IgD-negative memory B cell (primary cell): ENCODE data around the gene SLC9A9. TPM values are rescaled to one million over a fixed set of nuclear protein-coding genes. Genes with fewer than 3 reads are reported as not detected.

Source experiments
- H3K27ac Mint-ChIP-seq, 3 donors: one replicate each; pipeline ENCODE4 v1.8.0; 2020 to 2022; ENCODE audit warnings: mild to moderate bottlenecking in 3 of 3, mixed read lengths in 3 of 3, moderate library complexity in 1 of 3
- H3K27me3 Mint-ChIP-seq: one replicate; pipeline ENCODE4 v1.8.0; 2021; ENCODE audit warnings: mixed read lengths
- H3K36me3 Mint-ChIP-seq: one replicate; pipeline ENCODE4 v1.8.0; 2020; ENCODE audit warnings: mild to moderate bottlenecking, mixed read lengths
- H3K4me1 Mint-ChIP-seq, 3 donors: one replicate each; pipeline ENCODE4 v1.8.0; 2020 to 2022; ENCODE audit warnings: mixed read lengths in 3 of 3, mild to moderate bottlenecking in 1 of 3
- H3K4me3 Mint-ChIP-seq, 4 donors: one replicate each; pipeline ENCODE4 v1.8.0; 2020 to 2022; ENCODE audit warnings: mild to moderate bottlenecking in 4 of 4, mixed read lengths in 4 of 4, moderate library complexity in 3 of 4
- H3K9me3 Mint-ChIP-seq, 3 donors: one replicate each; pipeline ENCODE4 v1.8.0; 2020 to 2021; ENCODE audit warnings: mixed read lengths in 3 of 3, mild to moderate bottlenecking in 1 of 3
- polyA plus RNA-seq: library from polyadenylated mRNA; unstranded; fragments of 300-500 nt; fragmentation: Illumina TruSeq; gene quantifications from one replicate; pipeline ENCODE4 v1.2.3, GENCODE V29; 2021

The SLC9A9 gene
- polyA plus RNA-seq, 1 donor from 2014 or later: 9.1 TPM

DNA sequence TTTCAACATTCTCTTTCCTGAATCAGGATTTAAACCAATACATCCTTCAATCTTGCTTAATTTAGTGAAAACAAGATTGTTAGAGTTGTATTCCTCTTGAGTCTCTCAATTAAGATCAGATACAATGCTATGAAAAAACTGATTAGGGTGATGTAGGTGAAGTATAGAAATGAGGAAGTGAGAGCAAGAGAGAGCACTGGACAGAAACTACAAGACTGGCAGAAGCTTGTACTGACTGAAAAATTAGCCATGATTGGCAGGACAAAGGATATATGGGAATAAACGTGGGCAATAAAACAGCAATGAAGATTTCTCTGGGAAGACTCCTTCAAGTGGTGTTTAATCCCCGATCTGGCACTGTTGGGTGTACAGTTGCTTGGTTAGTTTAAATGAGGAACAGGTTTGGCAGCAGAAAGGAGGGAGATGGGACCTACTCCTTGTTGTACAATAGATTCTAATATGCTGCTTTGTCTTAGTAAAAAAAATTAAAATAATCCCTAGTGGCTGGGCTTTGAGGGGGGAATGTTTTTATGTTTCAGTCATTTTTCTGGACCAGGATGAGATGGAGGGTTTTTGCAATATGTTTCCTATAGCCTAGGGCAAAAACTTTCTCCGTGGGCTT, 252.7 kb downstream of the SLC9A9 start:
- H3K4me1 Mint-ChIP-seq: peaks cover 6% of the 10 kb centered on the region in 3 donors
- H3K4me3 Mint-ChIP-seq: no peak overlapping the region
- H3K9me3 Mint-ChIP-seq: no peaks in the 10 kb centered on the region
- H3K27me3 Mint-ChIP-seq: no peaks in the 10 kb centered on the region
- no peak overlapping the region for H3K27ac Mint-ChIP-seq
- no peaks in the 10 kb centered on the region for H3K36me3 Mint-ChIP-seq

GRCh38 chr3:143594206-143594605, 254.1 kb downstream of the SLC9A9 start:
- Mint-ChIP-seq H3K4me3 (no peak overlapping the region), H3K27ac (no peak overlapping the region), H3K36me3 (no peaks in the 10 kb centered on the region)

DNA sequence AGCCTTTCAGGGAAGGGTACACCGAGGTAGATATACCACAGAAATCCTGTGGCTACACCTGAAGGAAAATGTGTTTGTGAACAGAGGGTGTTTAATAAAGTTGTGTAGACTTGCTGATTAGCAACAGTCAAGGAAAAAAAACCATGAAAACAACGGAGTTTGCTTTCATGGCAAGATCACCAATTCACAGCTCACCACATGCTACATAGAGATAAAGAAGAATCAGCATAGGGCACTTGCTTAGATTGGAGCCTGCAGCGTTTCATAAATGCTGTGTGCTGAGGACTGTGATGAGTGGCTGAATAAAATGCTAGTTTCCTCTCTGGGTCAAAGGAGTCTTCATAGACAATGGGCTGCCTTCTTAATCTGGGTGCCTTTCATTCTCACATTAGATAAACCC, 257.6 kb downstream of the SLC9A9 start:
- peaks cover 8% of the 10 kb centered on the region for H3K36me3 Mint-ChIP-seq
- no peaks in the 10 kb centered on the region for H3K9me3 Mint-ChIP-seq
- no peak overlapping the region for H3K4me3 Mint-ChIP-seq
- no peaks in the 10 kb centered on the region for H3K27me3 Mint-ChIP-seq
- H3K27ac Mint-ChIP-seq: no peak overlapping the region
- H3K4me1 Mint-ChIP-seq: peaks cover 6 to 14% (median 10%) of the 10 kb centered on the region in 3 donors

More at GRCh38 chr3:143594206-143594605, 254.1 kb downstream of the SLC9A9 start:
- Mint-ChIP-seq H3K27me3 (no peaks in the 10 kb centered on the region), H3K4me1 (peaks cover 5 to 6% (median 6%) of the 10 kb centered on the region in 3 donors), H3K9me3 (no peaks in the 10 kb centered on the region)

DNA sequence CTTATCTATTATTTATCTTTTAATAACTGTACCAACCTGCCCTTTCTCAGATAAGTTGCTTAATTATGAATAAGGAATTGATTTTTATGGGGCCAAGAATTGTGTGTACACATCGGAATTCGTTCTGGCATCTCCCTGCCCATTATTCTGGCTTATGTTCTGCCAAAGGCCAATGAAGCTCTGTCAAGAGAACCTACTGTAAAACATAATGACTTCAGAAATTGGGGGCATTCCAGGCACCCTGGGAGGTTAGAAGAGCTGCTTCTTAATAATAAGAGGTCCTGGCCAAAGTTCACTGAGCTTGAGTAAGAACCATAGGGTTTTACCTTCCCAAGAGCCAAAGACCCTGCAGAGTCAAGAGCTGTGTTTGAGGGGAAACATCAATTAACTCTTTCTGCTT, 261.7 kb downstream of the SLC9A9 start:
- no peaks in the 10 kb centered on the region for H3K9me3 Mint-ChIP-seq
- peaks cover 2 to 17% (median 12%) of the 10 kb centered on the region in 3 donors for H3K4me1 Mint-ChIP-seq
- no peak overlapping the region for H3K27ac Mint-ChIP-seq
- peaks cover 10% of the 10 kb centered on the region for H3K36me3 Mint-ChIP-seq
- no peaks in the 10 kb centered on the region for H3K27me3 Mint-ChIP-seq
- H3K4me3 Mint-ChIP-seq: no peak overlapping the region

DNA sequence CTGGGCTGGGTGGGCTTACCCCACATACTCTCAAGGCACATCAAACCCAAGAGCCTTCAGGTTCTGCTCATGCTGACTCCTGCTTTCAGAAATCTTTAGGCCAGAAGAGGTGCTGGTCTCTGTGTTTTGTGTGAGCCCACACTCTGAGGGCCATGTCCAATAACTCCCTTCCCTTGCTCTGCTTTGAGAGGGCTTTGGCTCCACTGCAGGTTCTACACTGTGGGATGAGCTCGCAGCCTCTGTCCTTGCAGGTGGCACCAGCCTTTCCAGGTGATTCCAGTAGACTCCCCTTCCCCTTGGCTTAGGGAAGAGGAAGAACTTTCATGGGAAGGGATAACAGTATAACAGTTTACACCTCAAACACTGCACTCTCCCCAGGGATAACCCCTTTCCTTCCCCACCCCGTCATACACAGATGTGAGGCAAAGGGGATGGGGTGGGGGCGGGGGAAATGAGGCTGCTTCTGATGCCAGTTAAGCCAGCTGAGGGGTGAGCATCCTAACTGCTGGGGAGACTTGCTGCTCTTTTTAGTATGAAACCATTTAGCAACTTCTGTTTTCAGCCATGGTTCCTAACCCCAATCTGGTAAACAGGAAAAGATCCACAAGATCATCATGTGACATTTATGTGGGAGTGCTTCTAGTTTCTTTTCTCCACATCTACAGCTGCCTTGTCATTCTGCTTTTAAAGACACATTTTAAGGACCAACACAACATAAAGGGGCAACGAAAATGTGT, 262.4 kb downstream of the SLC9A9 start:
- Mint-ChIP-seq H3K4me1 (peaks cover 2 to 17% (median 15%) of the 10 kb centered on the region in 3 donors), H3K27ac (peak overlapping the region in 1 of 3 donors; percentile 13), H3K9me3 (no peaks in the 10 kb centered on the region), H3K4me3 (no peak overlapping the region), H3K36me3 (peaks cover 10% of the 10 kb centered on the region), H3K27me3 (no peaks in the 10 kb centered on the region)

DNA sequence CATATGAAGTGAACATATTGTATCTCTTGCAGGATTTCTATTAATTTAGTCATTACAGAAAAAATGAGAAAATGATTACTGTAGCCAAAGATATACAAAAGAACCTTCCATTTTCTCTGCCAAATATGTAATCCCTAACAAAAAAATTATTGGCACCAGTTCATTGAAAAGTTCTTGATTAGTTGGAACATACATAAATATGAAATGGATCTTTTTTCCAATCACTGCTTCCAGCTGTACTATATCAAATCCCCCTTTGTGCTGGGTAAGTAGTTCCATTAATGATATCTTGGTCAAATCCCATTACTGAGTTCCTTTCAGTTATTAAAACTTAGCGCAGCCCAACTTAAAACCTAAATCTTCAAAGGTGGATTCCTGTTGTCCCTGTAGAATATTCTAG, 263.8 kb downstream of the SLC9A9 start:
- peak overlapping the region in 1 of 4 donors; percentile 30 for H3K4me3 Mint-ChIP-seq
- H3K27ac Mint-ChIP-seq: no peak overlapping the region
- peaks cover 2 to 17% (median 15%) of the 10 kb centered on the region in 3 donors for H3K4me1 Mint-ChIP-seq
- no peaks in the 10 kb centered on the region for H3K27me3 Mint-ChIP-seq
- peaks cover 10% of the 10 kb centered on the region for H3K36me3 Mint-ChIP-seq
- no peaks in the 10 kb centered on the region for H3K9me3 Mint-ChIP-seq

DNA sequence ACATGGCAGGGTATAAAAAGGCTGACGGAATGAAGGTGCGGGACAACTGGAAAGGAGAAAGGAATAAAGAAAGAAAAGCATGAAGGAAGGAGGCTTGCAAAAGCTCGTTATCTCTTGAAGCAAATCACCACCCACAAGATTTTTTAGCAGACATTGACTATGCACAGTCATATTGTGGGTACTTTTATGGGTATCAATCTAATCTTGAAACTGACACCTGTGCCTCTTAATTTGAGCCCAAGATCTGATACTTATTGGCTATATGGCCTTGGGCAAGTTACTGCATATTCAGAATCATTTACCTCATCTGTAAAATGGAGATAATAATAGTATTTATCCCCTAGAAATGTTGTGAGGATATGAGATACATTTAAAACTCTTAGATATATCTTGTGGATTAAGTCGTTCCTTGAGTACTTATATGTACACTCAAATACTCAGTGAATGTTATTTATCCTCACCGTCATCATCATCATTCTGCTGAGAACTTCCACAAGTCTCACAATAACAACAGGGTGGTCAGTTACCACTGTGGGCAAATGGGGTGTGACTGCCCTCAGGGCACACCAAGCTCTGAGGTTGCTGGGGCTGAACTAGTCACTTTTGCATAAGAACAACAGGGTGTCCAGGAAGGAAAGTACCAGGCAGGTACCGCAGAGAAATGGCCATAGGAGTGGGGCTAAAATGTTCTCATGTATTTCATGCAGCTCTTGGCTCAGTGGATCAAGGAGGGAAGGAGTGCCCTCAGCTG, 266.1 kb downstream of the SLC9A9 start:
- peaks cover 7% of the 10 kb centered on the region for H3K36me3 Mint-ChIP-seq
- H3K4me1 Mint-ChIP-seq: peaks cover 2 to 17% (median 15%) of the 10 kb centered on the region in 3 donors
- H3K9me3 Mint-ChIP-seq: no peaks in the 10 kb centered on the region
- H3K27me3 Mint-ChIP-seq: no peaks in the 10 kb centered on the region
- no peak overlapping the region for H3K4me3 Mint-ChIP-seq
- peak overlapping the region in 2 of 3 donors; percentile 7 to 28 for H3K27ac Mint-ChIP-seq

- peaks cover 9% of the 10 kb centered on the region for H3K36me3 Mint-ChIP-seq
Measured at GRCh38 chr3:143578810-143579435, 269.3 kb downstream of the SLC9A9 start.

GRCh38 chr3:143576568-143577270, 271.5 kb downstream of the SLC9A9 start:
- Mint-ChIP-seq H3K9me3 (no peaks in the 10 kb centered on the region), H3K27ac (peak overlapping the region in 1 of 3 donors; percentile 53), H3K4me3 (no peak overlapping the region), H3K36me3 (peaks cover 9% of the 10 kb centered on the region), H3K4me1 (peaks cover 2 to 3% (median 2%) of the 10 kb centered on the region in 3 donors), H3K27me3 (no peaks in the 10 kb centered on the region)

More at GRCh38 chr3:143578810-143579435, 269.3 kb downstream of the SLC9A9 start:
- no peak overlapping the region for H3K27ac Mint-ChIP-seq
- H3K4me3 Mint-ChIP-seq: no peak overlapping the region
- peaks cover 2 to 7% (median 7%) of the 10 kb centered on the region in 3 donors for H3K4me1 Mint-ChIP-seq
- no peaks in the 10 kb centered on the region for H3K27me3 Mint-ChIP-seq
- no peaks in the 10 kb centered on the region for H3K9me3 Mint-ChIP-seq

GRCh38 chr3:143574933-143575332, 273.3 kb downstream of the SLC9A9 start:
- H3K27ac Mint-ChIP-seq: no peak overlapping the region
- no peaks in the 10 kb centered on the region for H3K27me3 Mint-ChIP-seq
- H3K36me3 Mint-ChIP-seq: peaks cover 9% of the 10 kb centered on the region
- H3K4me1 Mint-ChIP-seq: peaks cover 0 to 2% (median 0%) of the 10 kb centered on the region in 3 donors
- no peaks in the 10 kb centered on the region for H3K9me3 Mint-ChIP-seq
- H3K4me3 Mint-ChIP-seq: no peak overlapping the region

DNA sequence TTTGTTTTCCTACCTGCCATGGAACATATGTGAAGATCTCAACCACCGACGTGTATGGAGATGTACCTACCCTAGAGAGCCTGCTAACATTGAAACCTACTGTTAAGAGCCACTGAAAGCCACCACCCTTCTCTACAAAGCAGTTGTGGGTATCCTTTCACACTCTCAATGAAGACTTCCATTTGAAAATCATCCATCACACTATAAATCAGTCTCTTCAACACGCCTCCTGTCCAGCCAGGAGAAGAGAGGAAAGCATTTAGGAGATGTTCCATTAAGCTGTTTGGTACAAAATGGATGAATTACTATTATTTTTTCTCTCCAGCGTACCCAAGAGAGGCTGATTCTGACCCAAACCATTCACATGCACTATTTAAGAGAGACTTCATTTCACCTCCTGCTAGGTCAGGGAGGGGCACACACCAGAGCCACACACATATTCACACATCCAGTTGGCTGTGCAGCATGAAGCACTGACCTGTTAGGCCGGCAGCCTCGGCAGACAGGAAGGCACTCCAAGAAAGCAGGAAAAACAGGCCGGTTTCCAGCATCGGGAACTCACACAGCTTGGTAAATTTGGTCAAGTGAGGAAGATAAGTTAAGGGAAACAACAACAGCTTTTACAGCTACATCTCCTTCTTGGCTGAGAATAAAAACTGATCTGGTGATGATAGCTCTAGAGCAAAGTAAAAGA, 274.5 kb downstream of the SLC9A9 start:
- Mint-ChIP-seq H3K36me3 (peaks cover 9% of the 10 kb centered on the region), H3K4me3 (no peak overlapping the region), H3K4me1 (peaks cover 0 to 2% (median 0%) of the 10 kb centered on the region in 3 donors), H3K9me3 (no peaks in the 10 kb centered on the region), H3K27me3 (no peaks in the 10 kb centered on the region), H3K27ac (no peak overlapping the region)

DNA sequence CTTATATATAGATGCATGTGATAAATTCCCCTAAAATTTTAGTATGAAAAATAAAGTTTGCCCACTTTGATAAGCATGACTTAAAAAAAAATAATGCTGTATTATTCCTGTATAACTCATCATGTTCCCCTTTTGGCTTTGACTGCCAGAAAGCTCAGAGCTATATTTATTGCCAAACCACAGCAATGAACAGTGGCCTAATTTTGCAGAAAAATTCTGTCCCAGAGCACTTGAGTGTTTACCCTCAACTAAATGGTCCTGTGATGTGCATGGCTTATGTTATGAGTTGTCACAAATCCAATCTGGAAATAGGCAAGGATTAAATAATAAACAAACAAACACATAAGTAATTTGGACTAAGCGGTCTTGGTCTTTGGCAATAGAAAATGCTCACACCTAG, 276.7 kb downstream of the SLC9A9 start:
- no peak overlapping the region for H3K27ac Mint-ChIP-seq
- H3K4me1 Mint-ChIP-seq: peaks cover 6 to 11% (median 6%) of the 10 kb centered on the region in 3 donors
- H3K9me3 Mint-ChIP-seq: no peaks in the 10 kb centered on the region
- peaks cover 7% of the 10 kb centered on the region for H3K36me3 Mint-ChIP-seq
- H3K27me3 Mint-ChIP-seq: no peaks in the 10 kb centered on the region
- H3K4me3 Mint-ChIP-seq: no peak overlapping the region

DNA sequence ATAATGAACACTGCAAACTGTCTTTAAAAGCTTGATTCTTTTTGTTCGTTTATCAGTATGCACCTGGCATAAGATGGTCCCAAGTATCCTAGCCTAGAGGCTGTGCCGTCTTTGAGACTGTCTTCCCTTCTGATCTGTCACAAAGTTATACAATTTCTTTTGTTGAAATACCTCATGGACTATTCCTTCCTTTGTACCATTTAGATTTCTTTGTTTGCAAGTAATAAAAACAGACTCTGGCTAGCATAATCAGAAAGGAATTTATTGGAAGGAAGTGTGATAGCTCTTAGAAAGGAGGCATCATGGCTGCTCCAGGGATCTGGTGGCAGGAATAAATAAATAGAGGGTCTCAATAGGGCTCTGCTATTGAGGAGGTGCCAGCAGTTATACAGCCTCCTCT, 280.4 kb downstream of the SLC9A9 start:
- Mint-ChIP-seq H3K27ac (no peak overlapping the region), H3K36me3 (peaks cover 5% of the 10 kb centered on the region), H3K4me3 (peak overlapping the region in 1 of 4 donors; percentile 30), H3K9me3 (peaks cover 0 to 3% (median 0%) of the 10 kb centered on the region in 3 donors), H3K4me1 (peaks cover 6 to 23% (median 9%) of the 10 kb centered on the region in 3 donors), H3K27me3 (no peaks in the 10 kb centered on the region)

DNA sequence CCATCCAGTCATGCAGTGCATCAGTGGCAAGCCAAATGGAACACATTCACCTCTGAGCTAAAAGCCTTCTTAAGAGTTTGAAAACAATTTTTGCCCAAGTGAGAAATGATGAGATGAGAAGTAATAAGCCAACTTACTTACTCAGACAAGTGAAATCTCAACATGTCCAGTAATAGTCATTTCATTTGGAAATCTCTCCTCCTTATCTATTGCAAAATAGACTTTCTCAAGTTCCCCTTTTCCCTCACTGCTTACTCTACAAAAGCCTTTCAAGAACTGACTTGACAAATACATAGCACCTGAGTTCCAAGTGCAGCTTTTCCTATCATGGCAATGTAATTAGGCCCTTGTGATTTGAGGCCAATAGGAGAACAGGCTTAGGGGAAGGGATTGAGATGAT, 282.3 kb downstream of the SLC9A9 start:
- H3K4me3 Mint-ChIP-seq: no peak overlapping the region
- H3K27me3 Mint-ChIP-seq: no peaks in the 10 kb centered on the region
- peaks cover 0 to 3% (median 0%) of the 10 kb centered on the region in 3 donors for H3K9me3 Mint-ChIP-seq
- H3K36me3 Mint-ChIP-seq: peaks cover 5% of the 10 kb centered on the region
- H3K4me1 Mint-ChIP-seq: peaks cover 6 to 23% (median 9%) of the 10 kb centered on the region in 3 donors
- H3K27ac Mint-ChIP-seq: no peak overlapping the region
